NT2/D1 (cell line): ENCODE results near the gene HBD.

Experiments used
- DNase-seq: peaks from one replicate; pipeline ENCODE4 v3.0.0-alpha.2; 2011; ENCODE audit warnings: low read depth, low spot score
- H3K27me3 ChIP-seq: 2 replicates; pipeline ENCODE4 v1.6.0; 2011; ENCODE audit warnings: mild to moderate bottlenecking; ENCODE audit not compliant: insufficient read length, insufficient read depth
- H3K36me3 ChIP-seq: 2 replicates; pipeline ENCODE4 v1.6.1; 2011; ENCODE audit warnings: mild to moderate bottlenecking, low read length, mixed read lengths; ENCODE audit not compliant: insufficient read depth, insufficient read length
- H3K4me1 ChIP-seq: 2 replicates; pipeline ENCODE4 v1.5.1; 2011; ENCODE audit not compliant: insufficient read depth, insufficient read length
- H3K4me3 ChIP-seq: 2 replicates; pipeline ENCODE4 v1.5.1; 2011; ENCODE audit warnings: low read depth; ENCODE audit not compliant: insufficient read length
- H3K9ac ChIP-seq: 2 replicates; pipeline ENCODE4 v1.6.0; 2011; ENCODE audit warnings: low read depth; ENCODE audit not compliant: insufficient read length
- H3K9me3 ChIP-seq: 2 replicates; pipeline ENCODE4 v1.5.1; 2011; ENCODE audit warnings: mild to moderate bottlenecking, low read length; ENCODE audit not compliant: insufficient read depth
- SUZ12 ChIP-seq: IDR thresholded peaks from 2 replicates; pipeline ENCODE4 v1.6.1; 2011; ENCODE audit not compliant: insufficient read length, insufficient read depth; ENCODE audit errors: extremely low read depth
- YY1 ChIP-seq: IDR thresholded peaks from 2 replicates; pipeline ENCODE4 v1.6.1; 2011; ENCODE audit not compliant: insufficient read length, insufficient read depth
- ZNF274 ChIP-seq: IDR thresholded peaks from 2 replicates; pipeline ENCODE4 v1.6.1; 2011; ENCODE audit warnings: mild to moderate bottlenecking, low read depth, low read length

HBD gene

DNA sequence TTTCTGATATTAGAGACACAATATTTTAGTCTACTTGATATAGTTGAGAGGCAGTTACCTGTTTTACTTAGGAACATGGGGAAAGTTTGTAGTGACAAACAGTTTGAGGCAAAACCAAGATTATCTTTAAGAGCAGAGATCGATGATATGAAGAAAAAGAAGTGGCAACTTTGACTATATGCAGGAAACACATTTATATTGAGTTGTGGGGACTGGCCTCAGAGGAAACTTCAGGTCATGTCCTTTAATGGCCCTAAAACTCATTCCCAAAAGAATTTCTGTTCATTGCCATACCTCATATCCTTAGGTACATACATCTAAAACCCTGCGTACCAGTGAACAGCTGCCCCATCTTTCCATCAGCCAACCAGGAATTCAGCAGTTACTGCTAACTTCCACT lies 10.9 kb upstream of the HBD start:
- no peak for DNase-seq
- TF ChIP-seq YY1 (no peak), SUZ12 (no peak), ZNF274 (no peak)
- H3K9me3 ChIP-seq = no peaks in the 10 kb centered on the region
- no peak overlapping the region for H3K9ac ChIP-seq
- H3K4me3 ChIP-seq = no peak overlapping the region
- no peaks in the 10 kb centered on the region for H3K27me3 ChIP-seq
- H3K4me1 ChIP-seq = no peaks in the 10 kb centered on the region
- no peaks in the 10 kb centered on the region for H3K36me3 ChIP-seq

DNA sequence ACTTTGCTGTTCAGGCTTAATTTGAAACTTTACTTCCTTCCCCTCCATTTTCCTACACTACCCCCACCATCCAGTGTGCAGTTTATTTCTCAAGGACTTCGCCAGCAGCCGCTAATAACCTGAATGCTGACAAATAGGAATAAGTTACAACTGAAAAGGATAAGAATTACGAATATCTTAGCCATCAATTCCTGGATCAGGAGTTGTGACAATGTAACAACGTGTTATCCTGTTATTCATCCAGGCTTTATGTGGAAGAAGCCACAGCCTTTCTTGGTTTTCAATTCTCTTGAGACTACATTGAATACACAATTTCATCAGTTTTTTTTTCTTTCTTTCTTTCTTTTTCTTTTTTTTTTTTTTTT lies 9.5 kb upstream of the HBD start:
- Histone ChIP-seq H3K9me3 (no peaks in the 10 kb centered on the region), H3K4me3 (no peak overlapping the region), H3K9ac (no peak overlapping the region), H3K27me3 (no peaks in the 10 kb centered on the region), H3K4me1 (no peaks in the 10 kb centered on the region), H3K36me3 (no peaks in the 10 kb centered on the region)
- no peak for TF ChIP-seq SUZ12
- no peak for TF ChIP-seq YY1
- no peak for TF ChIP-seq ZNF274
- no peak for DNase-seq

DNA sequence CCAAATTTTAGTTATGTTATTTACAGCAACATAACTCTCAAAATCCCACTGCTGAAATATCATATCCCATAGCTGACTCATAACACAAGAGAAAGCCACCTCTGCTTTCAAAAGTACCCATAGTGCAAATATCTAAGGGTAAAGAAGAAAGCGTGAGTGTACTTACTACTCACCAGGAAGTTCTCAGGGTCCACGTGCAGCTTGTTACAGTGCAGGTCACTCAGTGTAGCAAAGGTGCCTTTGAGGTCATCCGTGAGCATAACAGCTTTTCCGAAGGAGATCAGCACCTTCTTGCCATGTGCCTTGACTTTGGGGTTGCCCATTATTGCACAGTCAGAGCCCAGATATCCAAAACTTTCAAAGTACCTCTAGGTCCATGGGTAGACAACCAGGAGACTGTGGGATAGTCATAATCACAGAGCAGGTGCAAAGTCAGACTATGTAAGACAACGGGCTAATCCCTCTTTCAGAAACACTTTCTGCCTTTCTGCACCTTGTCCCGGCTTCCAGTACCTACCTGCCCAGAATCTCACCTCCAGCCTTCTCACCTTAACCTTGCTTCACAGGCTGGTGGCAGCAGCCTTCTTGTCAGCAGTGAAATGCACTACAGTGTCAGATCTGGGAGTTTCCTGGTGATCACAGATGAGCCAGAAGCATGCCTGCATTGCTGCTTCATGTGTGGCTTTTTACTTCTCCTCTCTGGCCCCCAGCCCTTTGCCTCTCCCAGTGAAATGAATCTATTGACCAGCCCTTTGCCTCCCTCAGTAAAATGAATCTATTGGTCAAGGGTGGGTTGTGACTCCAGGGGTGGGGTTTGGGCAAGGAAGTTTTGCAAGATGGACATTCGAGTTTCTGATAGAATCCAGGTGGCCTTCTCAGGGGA lies 8.9 kb upstream of the HBD start:
- DNase-seq = no peak
- Histone ChIP-seq H3K36me3 (no peaks in the 10 kb centered on the region), H3K4me3 (no peak overlapping the region), H3K9me3 (no peaks in the 10 kb centered on the region), H3K9ac (no peak overlapping the region), H3K27me3 (no peaks in the 10 kb centered on the region), H3K4me1 (no peaks in the 10 kb centered on the region)
- TF ChIP-seq SUZ12 (no peak), ZNF274 (no peak), YY1 (no peak)

DNA sequence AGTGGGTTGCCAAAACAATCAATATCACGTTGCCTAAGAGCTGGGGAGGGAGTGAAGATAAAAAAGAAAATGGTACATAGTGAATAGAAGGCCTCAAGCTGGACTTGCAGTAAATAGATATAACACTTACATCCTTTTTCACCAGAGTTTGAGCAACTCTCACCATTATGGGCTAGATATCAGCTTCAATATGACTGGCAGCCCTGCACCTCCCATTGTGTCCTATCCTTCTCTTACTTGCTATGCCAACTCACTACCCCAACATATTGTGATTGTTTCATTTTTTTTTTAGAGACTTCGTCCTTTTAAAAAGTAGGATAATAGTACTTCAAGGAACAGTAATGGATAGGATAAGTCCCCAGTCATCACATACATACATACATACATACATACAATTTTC lies 7.9 kb upstream of the HBD start:
- Histone ChIP-seq H3K4me3 (no peak overlapping the region), H3K4me1 (no peaks in the 10 kb centered on the region), H3K9me3 (no peaks in the 10 kb centered on the region), H3K27me3 (no peaks in the 10 kb centered on the region), H3K9ac (no peak overlapping the region), H3K36me3 (no peaks in the 10 kb centered on the region)
- no peak for DNase-seq
- TF ChIP-seq ZNF274 = no peak
- no peak for TF ChIP-seq SUZ12
- TF ChIP-seq YY1 = no peak

DNA sequence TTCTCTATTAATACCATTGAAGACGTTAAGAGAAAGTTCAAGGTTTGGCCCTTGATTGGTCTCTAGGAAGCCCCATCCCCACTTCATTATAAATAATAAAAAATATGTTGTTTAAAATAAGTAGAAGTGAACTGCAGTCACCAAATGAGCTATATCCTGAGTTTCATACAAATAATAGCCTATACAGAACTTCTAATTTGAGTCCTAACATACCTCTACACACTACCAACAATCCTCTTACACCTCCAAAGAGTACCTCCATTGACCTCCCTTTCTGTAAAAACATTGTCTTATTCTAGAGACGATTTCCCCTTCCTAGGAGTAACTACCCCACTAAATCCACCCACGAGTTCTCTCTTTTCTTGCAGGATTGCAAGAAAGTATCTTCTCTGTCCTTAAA lies 7.2 kb upstream of the HBD start:
- no peak overlapping the region for H3K9ac ChIP-seq
- no peaks in the 10 kb centered on the region for H3K9me3 ChIP-seq
- no peak for DNase-seq
- no peaks in the 10 kb centered on the region for H3K27me3 ChIP-seq
- TF ChIP-seq YY1 = no peak
- no peak for TF ChIP-seq SUZ12
- no peak for TF ChIP-seq ZNF274
- no peak overlapping the region for H3K4me3 ChIP-seq
- no peaks in the 10 kb centered on the region for H3K4me1 ChIP-seq
- H3K36me3 ChIP-seq = no peaks in the 10 kb centered on the region

DNA sequence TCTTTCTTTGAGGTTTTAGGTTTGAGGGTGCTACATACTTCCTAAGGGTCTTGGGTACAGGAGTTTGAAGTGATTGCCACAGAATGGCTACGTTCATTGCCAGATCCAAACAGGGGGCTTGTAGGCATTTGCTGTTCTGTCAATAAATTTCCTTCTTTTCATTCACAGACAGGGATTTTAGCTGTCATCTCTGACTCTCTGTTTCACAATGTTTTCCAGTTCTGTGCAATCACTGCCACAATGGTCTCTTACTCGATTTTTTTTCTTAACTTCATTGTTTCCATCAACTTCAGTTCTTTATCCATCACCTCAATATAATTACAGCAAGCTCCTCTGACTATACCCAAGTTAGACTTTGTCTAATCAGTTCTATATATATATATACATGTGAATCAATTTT lies 6.2 kb upstream of the HBD start:
- Histone ChIP-seq H3K36me3 (no peaks in the 10 kb centered on the region), H3K9me3 (no peaks in the 10 kb centered on the region), H3K4me1 (no peaks in the 10 kb centered on the region), H3K27me3 (no peaks in the 10 kb centered on the region), H3K9ac (no peak overlapping the region), H3K4me3 (no peak overlapping the region)
- no peak for TF ChIP-seq ZNF274
- TF ChIP-seq SUZ12 = no peak
- no peak for TF ChIP-seq YY1
- DNase-seq = no peak

DNA sequence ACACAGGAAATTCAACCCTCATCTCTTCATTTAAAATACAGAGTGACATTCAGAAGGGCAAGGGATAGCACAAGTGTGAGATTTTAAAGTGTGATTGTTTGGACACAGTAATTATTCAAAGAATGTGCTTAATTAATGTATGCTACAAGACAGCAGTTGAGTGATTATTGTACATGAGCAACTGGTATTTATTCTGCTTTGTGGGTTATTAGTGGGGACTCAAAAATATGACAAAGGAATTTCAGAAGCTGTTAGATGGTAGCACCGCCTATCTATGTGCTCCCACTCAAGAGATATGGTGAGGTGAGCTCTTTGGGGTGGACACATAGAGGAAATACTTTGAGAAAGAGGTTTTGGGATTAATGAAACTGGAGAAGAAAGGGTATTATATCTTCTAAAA lies 5.8 kb upstream of the HBD start:
- Histone ChIP-seq H3K4me1 (no peaks in the 10 kb centered on the region), H3K27me3 (no peaks in the 10 kb centered on the region), H3K9me3 (no peaks in the 10 kb centered on the region), H3K36me3 (no peaks in the 10 kb centered on the region), H3K9ac (no peak overlapping the region), H3K4me3 (no peak overlapping the region)
- DNase-seq = no peak
- no peak for TF ChIP-seq YY1
- TF ChIP-seq ZNF274 = no peak
- no peak for TF ChIP-seq SUZ12
